Anterior cingulate cortex (tissue), 58 donors: ENCODE measurements around the gene NR2F1.
A peak's percentile ranks its signal among the peaks of the same experiment; 100 is the strongest.

Experiments used
- DNase-seq, 58 donors: peaks; one replicate each; lab custom pipeline; 2025; lab: John Stamatoyannopoulos, UW

Gene NR2F1

DNA sequence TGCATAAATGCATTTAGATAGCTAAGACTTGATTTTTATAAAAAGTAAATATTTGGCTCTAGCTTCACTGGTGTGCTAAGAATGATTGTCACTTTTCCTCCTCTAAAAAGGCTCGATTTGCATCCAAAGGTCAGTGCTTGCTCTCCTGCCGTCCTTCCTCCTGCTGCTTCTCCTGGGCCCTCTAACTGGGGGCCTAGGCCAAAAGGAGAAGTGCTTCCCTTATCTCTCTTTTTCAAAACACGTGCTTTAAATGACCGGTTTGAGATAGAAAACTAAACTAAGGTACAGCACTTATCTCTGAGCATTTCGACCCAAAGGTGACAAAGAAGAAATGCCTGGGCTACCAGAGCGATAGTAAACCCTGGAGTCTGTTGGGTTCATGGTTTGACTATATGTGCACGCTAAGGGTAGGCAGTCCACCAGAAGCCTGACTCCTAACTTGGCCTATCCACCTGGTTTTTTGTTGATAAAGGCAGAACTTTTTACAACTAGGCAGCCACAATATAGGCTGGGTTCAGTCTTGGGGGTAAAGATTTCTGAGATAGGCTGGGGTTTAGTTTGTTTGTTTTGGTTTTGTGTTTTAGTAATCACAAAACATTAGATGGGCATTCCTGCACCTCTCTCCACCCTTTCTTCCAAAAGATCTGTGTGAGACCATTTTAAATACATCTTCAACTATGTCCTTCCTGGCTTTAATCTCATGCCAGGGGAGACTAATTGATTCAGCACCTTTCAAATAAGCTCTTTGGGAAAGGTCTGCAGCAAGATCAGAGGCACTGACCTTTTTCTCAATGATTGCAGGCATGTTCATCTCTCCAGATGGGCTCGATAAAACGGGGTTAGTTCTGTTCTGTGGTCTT lies 5.8 kb upstream of the NR2F1 start:
- no peak for DNase-seq

- no peak for DNase-seq
These were observed 4.9 kb upstream of the NR2F1 start for GRCh38 chr5:93577854-93578812.

- peak in 42 of 58 donors; percentile 25 to 84 (median 54) for DNase-seq
These were observed 4.0 kb upstream of the NR2F1 start for GRCh38 chr5:93578813-93579691.

- peak in 23 of 58 donors; percentile 33 to 88 (median 51) for DNase-seq
These were observed 3.3 kb upstream of the NR2F1 start for GRCh38 chr5:93579692-93580062.

GRCh38 chr5:93580063-93580926 lies 2.7 kb upstream of the NR2F1 start:
- DNase-seq = peak in 15 of 58 donors; percentile 28 to 79 (median 50)

DNA sequence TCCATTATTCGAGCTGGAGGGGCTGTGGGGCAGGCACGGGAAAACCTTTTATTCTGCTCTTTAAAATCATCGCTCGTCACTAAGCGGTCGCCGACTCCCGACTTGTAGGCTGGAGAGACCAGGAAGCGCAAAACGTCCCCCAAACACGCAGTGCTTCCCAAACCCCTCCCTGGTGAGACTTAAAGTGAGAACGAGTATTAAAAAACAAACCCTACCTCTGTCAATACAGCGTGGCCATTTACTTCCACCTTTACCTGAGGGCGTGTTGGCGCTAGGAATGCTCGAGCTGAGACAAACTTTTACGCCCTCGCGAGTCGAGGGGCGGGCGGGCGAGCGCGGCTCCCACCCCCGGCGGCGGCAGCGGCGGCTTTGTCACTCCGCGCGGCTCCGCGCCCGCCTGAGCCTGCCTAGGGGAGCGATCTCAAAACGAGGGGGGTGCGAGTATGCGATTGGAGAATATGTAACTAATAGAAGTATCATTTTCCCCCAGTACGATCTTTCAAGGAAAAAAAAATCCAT lies 2.0 kb upstream of the NR2F1 start, which contains the start of gene NR2F1-AS1:
Gene NR2F1-AS1 (minus strand): TSS at position 293 of the 519 bp plus-strand sequence.
- peak in 13 of 58 donors; percentile 40 to 84 (median 75) for DNase-seq

DNA sequence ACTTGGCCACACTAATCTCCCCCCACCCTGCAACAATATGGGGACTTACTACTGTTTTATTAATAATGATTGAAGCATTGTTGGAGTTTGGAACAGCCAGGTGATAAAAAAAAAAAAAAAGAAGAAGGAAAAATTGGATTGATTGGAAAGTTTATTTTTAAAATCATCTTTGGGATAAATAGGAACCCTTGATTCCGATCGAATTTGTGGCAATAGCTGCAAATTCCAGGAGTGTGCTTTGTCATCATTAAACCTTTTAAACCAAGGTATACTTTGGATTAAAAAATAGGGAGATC lies 907 bp upstream of the NR2F1 start:
- no peak for DNase-seq

- DNase-seq = no peak
These were observed 381 bp downstream of the NR2F1 start for GRCh38 chr5:93583439-93583767.

DNA sequence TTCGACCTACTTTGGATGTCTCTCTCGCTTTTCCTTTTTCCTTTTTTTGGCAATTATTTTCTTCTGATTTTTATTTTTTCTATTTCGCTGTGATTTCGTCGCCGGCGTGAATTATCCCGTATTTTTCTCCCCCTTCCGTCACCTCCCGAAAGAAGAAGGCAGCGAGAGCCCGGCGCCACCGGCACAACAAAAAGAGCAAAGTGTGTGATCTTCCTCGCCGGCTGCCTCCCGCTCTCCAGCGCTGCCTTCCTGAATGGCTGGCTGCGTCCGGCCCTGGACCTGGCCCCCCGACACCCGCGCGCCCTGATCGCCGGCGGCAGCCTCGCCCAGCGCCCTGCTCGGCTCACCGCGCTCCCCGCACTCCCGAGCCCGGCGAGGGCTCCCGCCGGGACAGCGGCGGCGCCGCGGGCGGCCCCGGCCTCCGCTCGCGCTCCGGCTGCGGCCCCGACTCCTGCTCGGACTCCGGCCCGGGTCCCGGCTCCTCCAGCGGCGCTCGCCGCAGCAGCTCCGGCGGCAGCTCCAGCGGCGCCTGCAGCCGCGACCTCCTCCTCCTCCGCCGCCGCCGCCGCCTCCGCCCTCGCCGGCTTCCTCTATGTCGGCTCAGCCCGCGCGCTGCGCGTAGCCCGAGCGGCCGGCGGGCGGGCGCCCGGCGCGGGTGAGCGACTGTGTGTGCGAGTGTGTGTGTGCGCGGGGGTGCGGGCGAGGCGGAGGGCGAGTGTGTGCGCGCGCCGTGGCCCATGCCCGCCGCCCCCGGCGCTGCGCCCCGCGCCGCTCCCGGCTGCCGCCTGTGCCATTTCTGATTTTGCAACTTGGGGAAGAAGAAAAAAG lies 960 bp downstream of the NR2F1 start:
- peak in 20 of 58 donors; percentile 23 to 67 (median 46) for DNase-seq

- peak in 4 of 58 donors; percentile 18 to 66 (median 48) for DNase-seq
These were observed 1.6 kb downstream of the NR2F1 start for GRCh38 chr5:93584596-93585040.

GRCh38 chr5:93585041-93585766 lies 2.2 kb downstream of the NR2F1 start:
- peak in 2 of 58 donors; percentile 40 to 53 for DNase-seq

GRCh38 chr5:93585767-93586385 lies 2.9 kb downstream of the NR2F1 start:
- DNase-seq = peak in 1 of 58 donors; percentile 20

DNA sequence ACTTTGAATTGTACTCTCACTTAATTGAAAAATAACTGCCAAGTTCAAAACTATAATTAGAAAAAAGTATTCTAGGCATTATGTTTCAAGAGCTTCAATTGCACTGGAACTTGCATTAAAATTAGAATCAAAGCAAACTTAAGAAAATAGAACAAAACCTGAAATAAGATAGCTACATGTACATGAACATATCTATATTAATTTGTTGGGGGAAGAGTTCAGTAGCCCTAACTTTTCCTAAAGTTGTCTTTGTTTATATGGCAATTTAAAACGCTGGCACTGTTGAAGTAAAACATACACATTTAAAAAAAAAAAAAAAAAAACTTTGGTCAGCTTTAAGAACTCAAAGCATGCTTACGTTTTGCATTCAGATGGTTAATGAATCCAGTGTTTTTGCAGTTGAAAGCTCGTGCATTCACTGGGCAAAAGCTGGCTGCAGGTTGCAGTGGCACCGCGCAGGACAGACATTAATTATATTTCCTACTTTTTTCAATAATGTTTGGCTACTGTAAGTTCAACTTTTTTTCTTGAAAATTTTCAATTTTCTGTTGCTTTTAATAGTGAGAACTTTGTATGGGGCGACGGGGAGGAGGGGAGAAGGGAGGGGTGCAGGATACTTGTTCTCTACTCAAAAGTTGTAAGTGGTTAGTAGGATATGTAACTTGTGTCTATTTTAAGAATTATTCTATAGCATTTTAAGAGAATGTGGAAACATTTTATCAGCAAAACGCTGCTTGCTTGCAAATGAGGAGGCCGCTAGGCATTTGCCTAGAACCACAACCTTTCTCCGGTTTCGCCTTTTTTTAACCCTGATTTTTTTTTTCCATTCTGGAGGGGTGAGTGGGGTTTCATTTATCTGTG lies 3.9 kb downstream of the NR2F1 start:
- no peak for DNase-seq

DNA sequence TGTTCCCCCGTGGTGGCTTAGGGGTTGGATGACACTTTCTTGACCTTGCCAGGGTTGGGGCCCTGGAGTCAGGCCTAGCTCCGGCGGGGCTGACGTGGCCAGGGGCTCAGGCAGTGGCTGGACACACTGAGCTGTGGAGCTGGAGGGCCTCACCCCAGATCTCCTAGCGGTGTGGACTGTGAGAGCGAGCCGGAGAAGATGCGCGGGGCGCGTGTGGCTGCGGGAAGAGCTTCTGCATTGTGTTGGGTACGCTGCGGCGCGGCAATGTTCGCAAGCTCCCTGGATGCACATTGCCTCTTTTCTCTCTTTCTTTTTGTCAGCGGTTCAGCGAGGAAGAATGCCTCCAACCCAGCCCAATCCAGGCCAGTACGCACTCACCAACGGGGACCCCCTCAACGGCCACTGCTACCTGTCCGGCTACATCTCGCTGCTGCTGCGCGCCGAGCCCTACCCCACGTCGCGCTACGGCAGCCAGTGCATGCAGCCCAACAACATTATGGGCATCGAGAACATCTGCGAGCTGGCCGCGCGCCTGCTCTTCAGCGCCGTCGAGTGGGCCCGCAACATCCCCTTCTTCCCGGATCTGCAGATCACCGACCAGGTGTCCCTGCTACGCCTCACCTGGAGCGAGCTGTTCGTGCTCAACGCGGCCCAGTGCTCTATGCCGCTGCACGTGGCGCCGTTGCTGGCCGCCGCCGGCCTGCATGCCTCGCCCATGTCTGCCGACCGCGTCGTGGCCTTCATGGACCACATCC lies 4.8 kb downstream of the NR2F1 start:
- DNase-seq = peak in 1 of 58 donors; percentile 17
